Keratinocyte (primary cell): ENCODE data around the gene BCO2. TPM values are rescaled to one million over a fixed set of nuclear protein-coding genes. Genes with fewer than 3 reads are reported as not detected.

Source experiments
- DNase-seq: peaks from one replicate; pipeline ENCODE4 v3.0.0-alpha.2; 2011; ENCODE audit warnings: low read depth, missing footprints, low spot score
- FAIRE-seq: peaks from 2 replicates; lab custom pipeline; 2011; peaks lifted over from hg19 to GRCh38; lab: Jason Lieb, UNC
- H2AFZ ChIP-seq: 2 replicates; pipeline ENCODE4 v1.6.0; 2012; ENCODE audit warnings: low read length, control low read depth, inconsistent platforms; ENCODE audit not compliant: control insufficient read depth
- H3K27ac ChIP-seq: 2 replicates; pipeline ENCODE4 v1.5.1; 2011; ENCODE audit warnings: low read length; ENCODE audit not compliant: control insufficient read depth, insufficient read depth
- H3K27me3 ChIP-seq: 3 replicates; pipeline ENCODE4 v1.6.0; 2011; ENCODE audit warnings: low read length; ENCODE audit not compliant: control insufficient read depth, insufficient read depth; ENCODE audit errors: extremely low read depth
- H3K36me3 ChIP-seq, 2 experiments: 2 replicates in 1 of 2; 3 replicates in 1 of 2; pipeline ENCODE4 v1.5.1; 2011; ENCODE audit warnings: low read length in 2 of 2, mild to moderate bottlenecking in 1 of 2; ENCODE audit not compliant: control insufficient read depth in 2 of 2, insufficient read depth in 2 of 2; ENCODE audit errors: extremely low read depth in 1 of 2
- H3K4me1 ChIP-seq: 3 replicates; pipeline ENCODE4 v1.5.1; 2011; ENCODE audit warnings: low read length; ENCODE audit not compliant: control insufficient read depth, insufficient read depth; ENCODE audit errors: extremely low read depth
- H3K4me2 ChIP-seq: 3 replicates; pipeline ENCODE4 v1.6.0; 2011; ENCODE audit warnings: low read depth, low read length; ENCODE audit not compliant: control insufficient read depth, insufficient read depth; ENCODE audit errors: extremely low read depth
- H3K4me3 ChIP-seq, 3 experiments: fragments of 200-600 bp in 1 of 3; sonication (generic) in 1 of 3; 2 replicates in 2 of 3; 3 replicates in 1 of 3; pipeline ENCODE4 v1.5.1; 2011 to 2016; ENCODE audit warnings: low read length in 3 of 3, mild to moderate bottlenecking in 3 of 3, control low read depth in 2 of 3, inconsistent platforms in 1 of 3, low read depth in 1 of 3, mixed read lengths in 1 of 3, mixed run types in 1 of 3, moderate library complexity in 1 of 3; ENCODE audit not compliant: control insufficient read depth in 2 of 3, insufficient read depth in 2 of 3; ENCODE audit errors: extremely low read depth in 1 of 3
- H3K79me2 ChIP-seq: 2 replicates; pipeline ENCODE4 v1.6.0; 2012; ENCODE audit warnings: low read length; ENCODE audit not compliant: control insufficient read depth, insufficient read depth
- H3K9ac ChIP-seq: 3 replicates; pipeline ENCODE4 v1.6.0; 2011; ENCODE audit warnings: low read length; ENCODE audit not compliant: control insufficient read depth, insufficient read depth; ENCODE audit errors: extremely low read depth
- H3K9me1 ChIP-seq: 3 replicates; pipeline ENCODE4 v1.6.0; 2011; ENCODE audit warnings: low read length; ENCODE audit not compliant: control insufficient read depth, insufficient read depth; ENCODE audit errors: extremely low read depth
- H3K9me3 ChIP-seq: 2 replicates; pipeline ENCODE4 v1.5.1; 2012; ENCODE audit warnings: low read depth, low read length; ENCODE audit not compliant: control insufficient read depth
- H4K20me1 ChIP-seq: 3 replicates; pipeline ENCODE4 v1.6.0; 2011; ENCODE audit warnings: low read length; ENCODE audit not compliant: control insufficient read depth, insufficient read depth; ENCODE audit errors: extremely low read depth
- EZH2 ChIP-seq: IDR thresholded peaks from one replicate; pipeline ENCODE4 v1.6.1; 2012; ENCODE audit warnings: inconsistent platforms, mild to moderate bottlenecking, low read length, moderate library complexity
- dilution Hi-C: fragments of 300-500 bp; cut with MboI; formaldehyde crosslinking; loops from one replicate; pipeline ENCODE4 v1.7.0; 2020; ENCODE audit warnings: low sequenced_read_pairs; ENCODE audit not compliant: extremely low pct_ligation_motif_present
- polyA plus RNA-seq, 5 experiments: library from polyadenylated mRNA; depleted of rRNA in 3 of 5; stranded (reverse) in 3 of 5; stranded (forward) in 1 of 5; unstranded in 1 of 5; fragments of >200 nt; gene quantifications; 1 replicate in 1 of 5; 2 replicates in 3 of 5; 3 replicates in 1 of 5; pipeline versions ENCODE4 v1.2.1 to v1.2.3, GENCODE V29; 2011 to 2012; ENCODE audit warnings: missing spikeins in 2 of 5, low read depth in 1 of 5, low replicate concordance in 1 of 5
- small RNA-seq, 3 experiments: library from RNA; depleted of rRNA; stranded (forward); fragments of <200 nt; gene quantifications; one replicate each; pipeline ENCODE3, GENCODE V24; 2012; ENCODE audit warnings: low read depth in 3 of 3, low replicate concordance in 1 of 3; ENCODE audit not compliant: insufficient read length in 3 of 3
- TF ChIP-seq, protein P1 (sequence below), 3 experiments: IDR thresholded peaks in 1 of 3; conservative IDR thresholded peaks in 1 of 3; optimal IDR thresholded peaks in 1 of 3; 2 replicates in 2 of 3; 3 replicates in 1 of 3; pipeline versions ENCODE3 to v1.5.1; 2011; ENCODE audit warnings: low read length in 3 of 3, mild to moderate bottlenecking in 3 of 3, moderate library complexity in 2 of 3, control low read depth in 1 of 3, inconsistent platforms in 1 of 3; ENCODE audit not compliant: insufficient read depth in 2 of 3; ENCODE audit errors: extremely low read depth in 1 of 3

Gene BCO2
- polyA plus RNA-seq, 1 donor (not counting 4 experiments of a cell fraction or from before 2014, with no cell fraction given): 0.37 TPM

DNA sequence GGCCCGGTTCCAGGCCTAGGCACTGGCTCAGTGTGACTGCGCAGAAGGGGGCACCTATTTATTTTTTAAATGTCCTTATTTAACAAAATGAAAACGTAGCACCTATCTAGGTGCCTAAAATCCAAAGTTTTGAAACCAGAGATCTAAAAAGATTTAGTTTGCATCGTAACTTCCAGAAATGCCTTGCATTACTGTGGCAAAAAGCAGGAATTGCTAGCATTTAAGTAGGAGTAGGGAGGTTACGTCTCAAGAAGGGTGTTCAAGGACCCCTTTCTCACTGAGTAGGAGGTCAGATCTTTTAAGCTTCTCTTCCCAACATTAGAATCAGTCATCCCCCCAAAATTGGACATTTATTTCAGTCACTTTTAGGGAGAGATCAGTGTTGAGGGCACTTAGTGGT, 93.1 kb downstream of the BCO2 start:
- Histone ChIP-seq H3K27ac (no peak overlapping the region), H2AFZ (no peak overlapping the region), H4K20me1 (no peaks in the 10 kb centered on the region), H3K9me3 (no peaks in the 10 kb centered on the region), H3K4me3 (no peak overlapping the region), H3K4me2 (no peak overlapping the region), H3K4me1 (no peaks in the 10 kb centered on the region), H3K9me1 (no peaks in the 10 kb centered on the region), H3K9ac (no peak overlapping the region), H3K79me2 (no peaks in the 10 kb centered on the region), H3K27me3 (no peaks in the 10 kb centered on the region), H3K36me3 (no peaks in the 10 kb centered on the region)
- no peak for FAIRE-seq
- dilution Hi-C loops: no loop called here
- DNase-seq: no peak
- no peak for TF ChIP-seq EZH2
- TF ChIP-seq, protein P1, sequence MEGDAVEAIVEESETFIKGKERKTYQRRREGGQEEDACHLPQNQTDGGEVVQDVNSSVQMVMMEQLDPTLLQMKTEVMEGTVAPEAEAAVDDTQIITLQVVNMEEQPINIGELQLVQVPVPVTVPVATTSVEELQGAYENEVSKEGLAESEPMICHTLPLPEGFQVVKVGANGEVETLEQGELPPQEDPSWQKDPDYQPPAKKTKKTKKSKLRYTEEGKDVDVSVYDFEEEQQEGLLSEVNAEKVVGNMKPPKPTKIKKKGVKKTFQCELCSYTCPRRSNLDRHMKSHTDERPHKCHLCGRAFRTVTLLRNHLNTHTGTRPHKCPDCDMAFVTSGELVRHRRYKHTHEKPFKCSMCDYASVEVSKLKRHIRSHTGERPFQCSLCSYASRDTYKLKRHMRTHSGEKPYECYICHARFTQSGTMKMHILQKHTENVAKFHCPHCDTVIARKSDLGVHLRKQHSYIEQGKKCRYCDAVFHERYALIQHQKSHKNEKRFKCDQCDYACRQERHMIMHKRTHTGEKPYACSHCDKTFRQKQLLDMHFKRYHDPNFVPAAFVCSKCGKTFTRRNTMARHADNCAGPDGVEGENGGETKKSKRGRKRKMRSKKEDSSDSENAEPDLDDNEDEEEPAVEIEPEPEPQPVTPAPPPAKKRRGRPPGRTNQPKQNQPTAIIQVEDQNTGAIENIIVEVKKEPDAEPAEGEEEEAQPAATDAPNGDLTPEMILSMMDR (optimal IDR thresholded peaks at IDR 0.05 in 1 of 3, IDR thresholded peaks at IDR 0.05 in 1 of 3, conservative IDR thresholded peaks at IDR 0.05 in 1 of 3; ENCODE audit: extremely low read depth in 1 of 3, insufficient read depth in 2 of 3, low read length in 3 of 3): no peak

Small RNA genes within 50 kb of the gene (small RNA-seq; reads per million reads assigned to genes)
- 0 reads per million in 3 experiments for gene MRPS36P4

Other genes starting within 250 kb of the BCO2 start
- gene DIXDC1, start 238.2 kb upstream of the BCO2 start, polyA plus RNA-seq: 5.9 to 13.2 TPM (median 7.8 TPM) in 3 replicates
- gene DLAT, start 150.1 kb upstream of the BCO2 start, polyA plus RNA-seq: 23.3 to 41.9 TPM (median 40.2 TPM) in 3 replicates
- gene PIH1D2, start 101.5 kb upstream of the BCO2 start, polyA plus RNA-seq: 1.2 to 2.0 TPM (median 1.9 TPM) in 3 replicates
- 13.1 to 23.3 TPM (median 18.9 TPM) in 3 replicates for gene NKAPD1, start 101.2 kb upstream of the BCO2 start, polyA plus RNA-seq
- gene TIMM8B, start 88.8 kb upstream of the BCO2 start, polyA plus RNA-seq: 91.7 to 151 TPM (median 126 TPM) in 3 replicates
- 101 to 126 TPM (median 121 TPM) in 3 replicates for gene SDHD, start 88.6 kb upstream of the BCO2 start, polyA plus RNA-seq
- 117 to 205 TPM (median 161 TPM) in 3 replicates for gene IL18, start 11.4 kb upstream of the BCO2 start, polyA plus RNA-seq
- not detected in 3 replicates for gene TEX12, start 8.1 kb upstream of the BCO2 start, polyA plus RNA-seq
- gene PTS, start 50.9 kb downstream of the BCO2 start, polyA plus RNA-seq: 37.8 to 72.5 TPM (median 43.7 TPM) in 3 replicates
- gene PLET1, start 85.3 kb downstream of the BCO2 start, polyA plus RNA-seq: 0.05 TPM in 1 of 3 replicates, not detected in the others